Neural crest cell (in vitro differentiated cells): ENCODE measurements around the gene OR52A5. TPM values are rescaled to one million over a fixed set of nuclear protein-coding genes. Genes with fewer than 3 reads are reported as not detected.

Source experiments
- DNase-seq: peaks from one replicate; pipeline ENCODE4 v3.0.0; 2021; ENCODE audit warnings: low read depth, mixed read lengths, low spot score
- H3K27ac Mint-ChIP-seq: one replicate; pipeline ENCODE4 v1.8.0; 2021; ENCODE audit warnings: mild to moderate bottlenecking, mixed read lengths; ENCODE audit not compliant: unreplicated experiment
- H3K27me3 Mint-ChIP-seq: 2 replicates; pipeline ENCODE4 v1.8.0; 2021; ENCODE audit warnings: low read depth, mild to moderate bottlenecking, mixed read lengths
- H3K36me3 Mint-ChIP-seq: 2 replicates; pipeline ENCODE4 v1.8.0; 2021; ENCODE audit warnings: low read depth, mild to moderate bottlenecking, mixed read lengths
- H3K4me1 Mint-ChIP-seq: 2 replicates; pipeline ENCODE4 v1.8.0; 2021; ENCODE audit warnings: mixed read lengths
- H3K4me3 Mint-ChIP-seq: one replicate; pipeline ENCODE4 v1.8.0; 2021; ENCODE audit warnings: mild to moderate bottlenecking, mixed read lengths
- H3K9me3 Mint-ChIP-seq: 2 replicates; pipeline ENCODE4 v1.8.0; 2021; ENCODE audit warnings: mixed read lengths
- total RNA-seq: library from RNA; stranded (reverse); gene quantifications from 2 replicates; pipeline ENCODE4 v1.2.1, GENCODE V29; 2021
- TF ChIP-seq, protein P1 (sequence below): fragments of 200-600 bp; sonication (generic); conservative IDR thresholded peaks from 2 replicates; pipeline ENCODE4 v1.5.0; 2021; ENCODE audit warnings: antibody characterized with exemption, mild to moderate bottlenecking

The OR52A5 gene
- total RNA-seq, 1 donor from 2014 or later = not detected

- Mint-ChIP-seq H3K9me3 (no peaks in the 10 kb centered on the region), H3K4me1 (no peaks in the 10 kb centered on the region), H3K27me3 (no peaks in the 10 kb centered on the region), H3K36me3 (no peaks in the 10 kb centered on the region), H3K27ac (no peak overlapping the region), H3K4me3 (no peak overlapping the region)
- DNase-seq = no peak
- TF ChIP-seq, protein P1, sequence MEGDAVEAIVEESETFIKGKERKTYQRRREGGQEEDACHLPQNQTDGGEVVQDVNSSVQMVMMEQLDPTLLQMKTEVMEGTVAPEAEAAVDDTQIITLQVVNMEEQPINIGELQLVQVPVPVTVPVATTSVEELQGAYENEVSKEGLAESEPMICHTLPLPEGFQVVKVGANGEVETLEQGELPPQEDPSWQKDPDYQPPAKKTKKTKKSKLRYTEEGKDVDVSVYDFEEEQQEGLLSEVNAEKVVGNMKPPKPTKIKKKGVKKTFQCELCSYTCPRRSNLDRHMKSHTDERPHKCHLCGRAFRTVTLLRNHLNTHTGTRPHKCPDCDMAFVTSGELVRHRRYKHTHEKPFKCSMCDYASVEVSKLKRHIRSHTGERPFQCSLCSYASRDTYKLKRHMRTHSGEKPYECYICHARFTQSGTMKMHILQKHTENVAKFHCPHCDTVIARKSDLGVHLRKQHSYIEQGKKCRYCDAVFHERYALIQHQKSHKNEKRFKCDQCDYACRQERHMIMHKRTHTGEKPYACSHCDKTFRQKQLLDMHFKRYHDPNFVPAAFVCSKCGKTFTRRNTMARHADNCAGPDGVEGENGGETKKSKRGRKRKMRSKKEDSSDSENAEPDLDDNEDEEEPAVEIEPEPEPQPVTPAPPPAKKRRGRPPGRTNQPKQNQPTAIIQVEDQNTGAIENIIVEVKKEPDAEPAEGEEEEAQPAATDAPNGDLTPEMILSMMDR = no peak
Measured at GRCh38 chr11:5136261-5136660, 1.9 kb downstream of the OR52A5 start.

- TF ChIP-seq, protein P1 = no peak
- Mint-ChIP-seq H3K27ac (no peak overlapping the region), H3K4me1 (no peaks in the 10 kb centered on the region), H3K9me3 (no peaks in the 10 kb centered on the region), H3K27me3 (no peaks in the 10 kb centered on the region), H3K4me3 (no peak overlapping the region), H3K36me3 (no peaks in the 10 kb centered on the region)
- no peak for DNase-seq
Measured at GRCh38 chr11:5131584-5132335, 6.4 kb downstream of the OR52A5 start.

GRCh38 chr11:5129457-5129877 lies 8.7 kb downstream of the OR52A5 start:
- Mint-ChIP-seq H3K9me3 (no peaks in the 10 kb centered on the region), H3K36me3 (no peaks in the 10 kb centered on the region), H3K27ac (no peak overlapping the region), H3K4me3 (no peak overlapping the region), H3K27me3 (peaks cover 4% of the 10 kb centered on the region), H3K4me1 (no peaks in the 10 kb centered on the region)
- DNase-seq = no peak
- TF ChIP-seq, protein P1 = no peak

- H3K36me3 Mint-ChIP-seq = no peaks in the 10 kb centered on the region
- H3K4me3 Mint-ChIP-seq = no peak overlapping the region
- H3K9me3 Mint-ChIP-seq = no peaks in the 10 kb centered on the region
- H3K27me3 Mint-ChIP-seq = peaks cover 19% of the 10 kb centered on the region
- no peak overlapping the region for H3K27ac Mint-ChIP-seq
- TF ChIP-seq, protein P1 = no peak
- no peaks in the 10 kb centered on the region for H3K4me1 Mint-ChIP-seq
- no peak for DNase-seq
Measured at GRCh38 chr11:5124891-5125620, 13.1 kb downstream of the OR52A5 start.

DNA sequence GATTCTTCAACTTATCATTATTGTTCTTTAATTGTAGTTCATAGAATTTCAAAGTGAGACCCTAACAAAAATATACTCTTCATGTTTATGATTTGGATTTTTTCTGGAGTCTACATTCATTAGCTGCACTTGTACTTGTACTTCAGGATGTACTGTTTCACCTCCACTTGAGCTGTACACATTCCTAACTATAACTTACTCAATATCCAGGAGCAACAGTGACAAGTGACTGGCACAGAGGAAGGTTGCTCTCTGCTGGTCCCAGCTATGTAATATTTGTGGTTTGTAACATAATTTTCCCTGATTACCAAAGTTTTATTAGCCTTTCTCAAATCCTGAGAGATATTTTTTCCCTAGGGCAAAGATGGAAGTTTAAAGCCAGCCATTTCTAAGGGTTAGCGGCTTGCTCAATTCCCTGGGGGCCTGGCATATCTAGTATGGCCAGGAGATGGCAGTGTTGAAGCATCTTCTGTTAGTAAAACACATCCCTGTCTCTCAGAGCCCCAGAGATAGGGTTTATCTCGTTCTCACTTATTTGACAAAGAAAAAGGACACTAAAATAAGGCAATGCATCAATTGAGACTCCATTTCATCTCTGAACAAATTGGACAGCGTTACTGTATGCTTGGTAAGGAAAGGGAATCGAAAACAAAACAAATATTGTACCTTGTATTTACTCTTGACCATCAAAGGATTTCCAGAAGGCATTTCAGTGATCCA lies 14.2 kb downstream of the OR52A5 start:
- peak; percentile 69 for DNase-seq
- Mint-ChIP-seq H3K27ac (no peak overlapping the region), H3K4me3 (no peak overlapping the region), H3K36me3 (no peaks in the 10 kb centered on the region), H3K4me1 (no peaks in the 10 kb centered on the region), H3K27me3 (peaks cover 19% of the 10 kb centered on the region), H3K9me3 (no peaks in the 10 kb centered on the region)
- TF ChIP-seq, protein P1 = peak; percentile 92
